COLO829 (cell line): ENCODE results near the gene RARG.

Experiments
- DNase-seq: peaks from one replicate; pipeline ENCODE4 v3.0.0; 2012; ENCODE audit warnings: low spot score

The RARG gene

DNA sequence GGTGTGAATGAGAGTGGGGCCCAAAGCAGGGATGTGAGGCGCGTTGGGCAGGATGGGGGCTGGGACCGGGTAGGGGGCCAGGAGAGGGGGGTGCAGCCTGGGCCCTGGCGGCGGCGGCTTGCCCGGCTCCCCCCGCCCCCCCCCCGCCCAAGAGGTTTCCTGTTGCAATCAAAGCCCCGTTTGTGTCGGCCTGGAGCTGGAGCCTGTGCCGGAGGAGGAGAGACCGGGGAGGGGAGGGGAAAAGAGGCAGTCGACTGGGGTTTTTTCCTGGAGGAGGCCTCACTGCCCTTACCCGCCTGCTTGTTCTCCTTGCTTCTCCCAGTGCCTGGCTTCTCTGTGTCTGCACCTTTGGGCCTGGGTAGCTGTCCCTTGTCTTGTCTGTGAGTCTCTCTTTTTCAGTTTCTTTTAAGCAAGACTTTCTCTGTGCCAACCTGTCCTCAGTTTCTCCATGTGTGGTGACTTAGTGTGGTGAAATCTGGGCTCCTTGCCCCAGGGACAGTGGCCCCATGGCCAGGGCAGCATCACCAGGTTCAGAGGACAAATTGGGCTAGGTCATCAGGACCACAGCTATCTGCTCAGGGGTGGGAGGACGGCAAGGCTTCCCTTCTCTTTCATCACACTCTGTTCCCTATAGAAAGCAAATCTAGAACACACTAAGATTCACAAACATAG is 8.5 kb downstream of the RARG start:
- DNase-seq, result peak; percentile 87

DNA sequence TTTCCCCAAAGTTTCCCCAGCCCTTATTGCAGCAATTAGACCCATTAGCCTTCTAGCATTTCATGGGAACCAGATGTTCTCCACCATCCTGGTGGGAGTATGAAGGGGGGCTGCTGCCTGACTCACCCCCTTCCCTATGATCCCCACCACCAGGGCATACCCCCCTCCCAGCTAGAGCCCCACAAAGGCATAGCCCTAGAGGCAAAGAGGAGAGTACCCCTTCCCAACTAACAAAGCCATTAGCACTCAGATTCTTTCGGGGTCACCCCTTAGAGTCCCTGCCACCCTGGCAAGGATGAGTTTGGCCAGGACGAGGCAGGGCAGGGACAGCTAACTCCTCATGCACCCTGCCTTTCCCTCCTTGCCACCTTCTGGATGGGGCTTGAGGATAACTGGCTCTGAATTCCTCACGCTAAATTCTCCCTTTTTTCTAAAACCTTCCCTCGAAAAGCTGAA is 9.2 kb downstream of the RARG start:
- DNase-seq, result no peak

DNA sequence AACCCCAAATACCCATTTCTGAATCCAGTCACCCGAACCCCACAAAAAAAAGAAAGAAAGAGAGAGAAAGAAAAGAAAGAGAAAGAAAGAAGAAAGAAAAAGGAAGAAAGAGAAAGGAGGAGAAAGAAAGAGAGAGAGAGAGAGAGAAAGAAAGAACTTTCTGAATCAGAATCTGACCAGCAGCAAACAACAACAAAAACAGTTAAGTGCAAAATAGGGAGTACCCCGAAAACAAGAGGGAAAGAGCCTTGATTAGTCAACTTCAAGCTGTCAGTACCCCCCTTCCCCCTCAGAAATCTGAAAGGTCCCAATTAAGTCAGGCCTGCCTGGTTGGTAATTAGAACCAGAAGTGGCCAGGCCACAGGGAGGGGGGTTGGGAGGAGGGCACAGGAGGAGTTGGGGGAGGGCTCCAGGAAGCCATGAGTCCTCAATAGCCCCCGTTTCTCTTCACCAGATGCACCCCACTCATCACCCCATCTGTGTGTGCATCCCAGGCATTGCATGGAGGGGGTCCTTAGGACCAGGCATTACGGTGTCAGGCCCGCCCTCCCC is 9.8 kb downstream of the RARG start:
- no peak for DNase-seq

DNA sequence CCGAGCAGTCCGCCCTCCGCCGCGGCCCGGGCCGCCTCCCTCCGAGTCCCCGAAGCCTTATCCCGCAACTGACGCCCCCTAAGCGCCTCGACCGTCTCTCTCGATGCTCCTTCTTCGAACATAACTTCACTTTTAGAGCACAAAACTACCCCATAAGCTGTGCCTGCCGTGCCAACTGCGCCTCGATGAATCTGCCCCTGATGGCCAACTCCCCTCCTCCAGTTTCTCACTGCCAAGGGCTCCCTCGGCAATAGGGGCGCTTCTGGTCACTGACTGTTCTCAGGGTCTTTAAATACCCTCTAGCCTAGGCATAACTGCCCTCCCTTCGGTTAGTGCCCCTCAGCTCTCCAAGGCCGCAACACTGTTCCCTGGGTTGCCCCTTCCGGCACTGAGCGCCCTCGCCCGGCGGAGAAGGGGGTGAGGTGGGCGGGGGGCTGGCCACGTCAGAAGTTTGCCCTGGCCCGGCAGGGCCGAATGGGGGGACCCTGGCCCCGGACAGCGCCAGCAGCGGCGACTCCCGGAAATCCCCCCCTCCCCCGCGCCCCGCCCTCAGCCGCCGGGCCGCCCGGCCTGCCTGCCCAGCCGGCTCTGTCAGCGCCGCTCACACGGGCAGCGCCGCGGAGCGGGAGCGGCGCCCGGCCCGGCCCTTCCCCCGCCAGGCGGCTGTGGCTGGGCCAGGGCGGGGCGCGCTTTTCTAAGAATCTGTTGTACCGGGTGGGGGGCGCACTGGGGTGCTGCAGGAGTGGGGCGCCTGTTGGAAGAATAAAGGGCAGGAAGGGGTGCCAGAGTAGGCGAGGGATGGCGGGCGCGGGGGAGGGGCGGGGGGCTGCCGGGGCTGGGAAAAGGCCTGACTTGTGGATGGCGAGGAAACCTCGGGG is 10.6 kb downstream of the RARG start:
- no peak for DNase-seq

DNA sequence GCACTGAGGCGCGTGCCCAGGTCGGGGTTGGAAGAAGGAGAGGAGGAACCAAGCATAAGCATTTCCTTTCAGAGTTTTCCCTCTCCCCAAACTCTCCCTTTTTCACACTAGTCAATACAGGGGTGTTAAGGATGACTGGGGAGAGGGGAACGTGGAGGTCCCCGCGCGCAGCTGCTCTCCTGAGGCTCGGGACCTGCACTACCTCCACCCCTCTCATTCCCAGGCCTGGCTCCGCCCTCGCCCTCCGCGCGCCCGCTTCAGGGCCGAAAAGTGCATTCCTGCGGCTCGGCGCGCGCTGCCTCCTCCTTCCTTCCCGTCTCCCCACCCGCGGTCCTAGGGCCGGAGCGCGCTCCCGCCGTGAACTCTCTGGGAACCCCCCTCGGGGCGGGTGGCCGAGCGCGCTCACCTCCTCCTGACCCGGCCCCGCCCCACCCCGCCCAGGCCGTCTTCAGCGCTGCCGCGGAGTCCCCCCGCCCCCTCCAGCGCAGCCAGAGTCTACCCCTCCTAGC is 11.3 kb downstream of the RARG start:
- peak; percentile 95 for DNase-seq

DNA sequence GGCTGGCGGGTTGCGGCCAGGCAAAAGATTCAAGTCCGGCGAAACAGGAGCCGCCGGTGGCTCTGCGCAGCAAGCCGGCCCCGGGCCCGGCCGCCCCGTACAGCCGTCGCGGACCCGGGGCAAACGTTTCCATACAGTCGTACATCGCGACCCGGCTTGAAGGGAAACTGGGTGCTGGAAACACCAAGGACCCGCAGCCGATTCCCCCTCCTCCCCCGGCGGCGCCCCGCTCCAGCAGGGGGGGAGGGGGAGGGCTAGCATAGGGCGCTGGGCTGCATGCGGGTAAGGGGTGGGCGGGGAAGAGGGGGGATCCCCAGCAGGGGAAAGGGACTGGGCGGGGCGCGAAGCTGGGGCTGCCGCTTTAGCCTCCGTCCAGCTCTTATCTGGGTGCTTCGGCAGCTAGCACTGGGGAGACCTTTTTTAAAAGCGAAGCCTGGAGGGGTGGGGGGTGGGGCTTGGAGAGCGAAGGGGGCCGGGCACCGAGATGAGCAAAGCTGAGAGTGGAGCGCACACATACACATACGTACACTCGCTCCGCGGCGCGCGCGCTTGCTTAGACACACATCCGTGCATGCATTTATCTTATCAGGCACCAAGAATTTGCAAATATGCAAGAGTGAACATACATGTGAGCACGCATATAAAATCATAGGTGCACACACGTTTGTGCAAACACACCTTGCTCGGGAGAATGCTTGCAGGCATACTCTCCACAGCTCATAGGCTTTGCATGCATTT is 11.9 kb downstream of the RARG start:
- DNase-seq, result no peak

DNA sequence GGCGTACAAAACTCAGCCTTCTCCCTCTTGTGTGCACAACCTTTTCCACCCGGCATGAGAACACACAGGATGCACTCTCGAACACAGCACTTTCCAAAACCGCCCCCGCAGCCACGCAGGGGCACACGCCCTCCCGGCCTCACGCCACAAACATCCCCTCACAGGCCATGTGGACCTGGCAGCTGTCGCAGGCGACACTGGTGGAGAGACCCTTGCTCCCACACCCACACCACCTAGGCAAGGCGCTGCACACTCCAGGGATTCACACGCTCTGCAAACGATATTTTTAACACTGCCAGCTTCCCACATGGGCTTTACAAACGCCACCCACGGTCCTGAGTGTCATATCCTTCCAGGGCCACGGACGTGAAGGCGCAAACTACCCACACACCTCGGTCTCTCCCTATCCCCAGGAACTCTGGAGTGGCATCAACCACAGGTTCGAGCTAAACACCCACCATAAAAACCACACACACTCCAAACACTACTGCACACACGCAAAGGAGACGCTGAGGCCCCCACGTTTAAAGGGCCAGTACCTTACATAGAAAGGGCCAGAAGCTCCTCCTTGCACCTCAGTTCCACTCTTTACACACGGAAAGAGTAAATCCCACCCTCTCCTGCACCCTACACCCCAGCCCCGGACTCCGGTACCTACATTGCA is 12.6 kb downstream of the RARG start:
- DNase-seq, result no peak

DNA sequence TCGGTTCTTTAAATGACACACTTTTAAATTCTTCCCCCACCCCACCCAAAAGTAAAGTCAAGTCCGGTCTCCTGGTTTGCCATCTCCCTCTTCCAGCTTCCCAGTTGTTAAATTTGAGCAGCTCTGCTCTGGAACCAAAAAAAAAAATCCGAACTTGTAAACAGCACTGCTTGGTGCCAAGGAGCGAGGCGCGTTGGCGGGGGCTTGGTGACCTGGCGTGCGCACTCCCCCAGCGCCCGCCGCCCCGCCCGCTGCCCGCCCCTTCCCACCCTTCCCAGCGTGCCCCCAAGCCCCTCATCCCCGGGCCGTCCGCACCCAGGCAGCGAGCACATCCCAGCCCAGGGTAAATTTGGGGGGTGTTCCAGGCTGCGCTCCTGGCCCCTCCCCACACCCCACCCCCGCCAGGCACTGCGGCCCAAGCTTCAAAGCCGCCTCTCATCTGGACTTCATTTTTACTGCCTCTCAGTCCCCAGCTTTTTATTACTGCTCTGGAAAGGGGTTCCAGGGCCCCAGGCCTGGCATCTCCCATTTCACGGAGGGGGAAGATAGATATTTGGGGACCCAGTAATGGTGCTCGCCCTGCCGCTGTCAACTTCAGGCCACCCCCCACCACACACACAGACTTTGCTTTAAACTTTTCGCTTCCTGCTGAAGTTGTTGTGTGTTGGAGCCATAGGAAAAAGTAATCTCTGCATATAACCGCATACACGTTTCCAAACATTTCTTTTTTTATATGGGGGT is 13.3 kb downstream of the RARG start:
- no peak for DNase-seq

DNA sequence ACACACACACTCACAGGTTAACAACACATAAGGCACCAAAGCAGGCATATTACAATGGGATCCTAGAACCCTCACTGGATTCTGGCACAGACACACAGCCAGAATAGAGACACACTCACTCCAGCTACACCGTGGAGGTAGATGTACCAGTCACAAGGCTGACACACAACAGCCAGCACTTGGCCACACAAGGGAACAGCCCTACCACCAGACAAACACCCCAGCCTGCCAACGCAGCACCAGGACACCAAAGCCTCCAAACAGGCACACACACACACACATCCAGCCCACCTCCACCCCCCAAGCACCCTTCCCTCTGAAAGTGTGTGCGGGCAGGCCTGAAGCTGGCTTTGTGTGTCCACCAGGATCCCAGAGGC is 14.1 kb downstream of the RARG start:
- DNase-seq, result no peak

DNA sequence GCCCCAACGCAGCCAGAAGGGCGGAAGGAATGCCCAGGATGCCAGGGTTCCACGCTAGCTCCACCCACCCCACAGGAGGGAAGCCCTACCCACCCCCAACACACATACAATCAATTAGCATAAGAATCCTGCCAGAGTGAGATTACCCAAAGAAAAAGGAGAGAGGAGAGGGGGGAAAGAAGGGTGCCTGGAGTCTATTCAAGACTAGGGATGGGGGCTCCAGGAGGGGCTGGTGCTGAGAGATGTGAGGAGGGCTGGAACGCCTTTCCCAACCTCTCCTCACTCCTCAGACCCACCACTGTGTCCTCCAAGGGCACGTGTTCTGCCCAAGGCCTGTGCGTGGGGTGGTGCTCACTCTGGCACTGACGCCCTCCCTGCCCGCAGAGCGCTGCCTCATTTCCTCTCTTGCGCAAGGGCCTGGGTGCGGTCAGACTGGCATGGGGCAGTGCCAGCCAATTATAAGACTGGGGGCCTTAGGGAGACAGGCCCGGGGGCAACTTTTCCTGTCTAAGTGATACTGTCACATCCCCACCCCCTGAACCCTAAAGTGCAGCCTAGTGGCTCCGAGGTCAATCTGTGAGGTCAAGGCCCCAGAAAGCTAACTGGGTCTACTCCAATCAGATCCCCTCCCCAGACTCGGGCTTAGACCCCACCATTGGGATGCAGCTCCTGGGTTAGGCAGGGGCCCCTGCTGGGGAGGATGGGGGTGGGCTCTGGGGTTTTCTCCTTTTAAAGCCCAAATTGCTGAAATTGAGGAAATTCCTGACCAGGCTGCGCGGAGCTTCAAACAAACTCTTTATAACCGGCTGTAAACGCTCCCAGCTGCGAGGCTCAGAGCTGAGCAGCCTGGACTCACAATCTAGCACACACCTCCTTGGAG is 14.7 kb downstream of the RARG start:
- no peak for DNase-seq

DNA sequence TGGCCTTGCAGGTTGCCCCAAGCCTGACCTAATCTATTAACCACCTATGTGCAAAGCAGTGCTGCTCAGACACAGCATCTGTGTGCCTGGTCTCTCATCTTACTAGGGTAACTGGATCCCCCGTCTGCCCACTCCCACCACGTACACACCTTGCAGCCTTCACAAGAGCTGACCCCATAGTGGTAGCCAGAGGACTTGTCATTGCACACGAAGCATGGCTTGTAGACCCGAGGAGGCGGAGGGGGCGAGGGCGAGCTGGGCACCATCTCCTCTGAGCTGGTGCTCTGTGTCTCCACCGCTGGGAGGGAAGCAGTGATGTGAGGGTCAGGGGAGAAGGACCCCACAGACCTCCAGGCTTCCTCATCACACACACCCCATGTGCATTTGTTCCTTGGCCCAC is 16.5 kb downstream of the RARG start:
- DNase-seq, result no peak

DNA sequence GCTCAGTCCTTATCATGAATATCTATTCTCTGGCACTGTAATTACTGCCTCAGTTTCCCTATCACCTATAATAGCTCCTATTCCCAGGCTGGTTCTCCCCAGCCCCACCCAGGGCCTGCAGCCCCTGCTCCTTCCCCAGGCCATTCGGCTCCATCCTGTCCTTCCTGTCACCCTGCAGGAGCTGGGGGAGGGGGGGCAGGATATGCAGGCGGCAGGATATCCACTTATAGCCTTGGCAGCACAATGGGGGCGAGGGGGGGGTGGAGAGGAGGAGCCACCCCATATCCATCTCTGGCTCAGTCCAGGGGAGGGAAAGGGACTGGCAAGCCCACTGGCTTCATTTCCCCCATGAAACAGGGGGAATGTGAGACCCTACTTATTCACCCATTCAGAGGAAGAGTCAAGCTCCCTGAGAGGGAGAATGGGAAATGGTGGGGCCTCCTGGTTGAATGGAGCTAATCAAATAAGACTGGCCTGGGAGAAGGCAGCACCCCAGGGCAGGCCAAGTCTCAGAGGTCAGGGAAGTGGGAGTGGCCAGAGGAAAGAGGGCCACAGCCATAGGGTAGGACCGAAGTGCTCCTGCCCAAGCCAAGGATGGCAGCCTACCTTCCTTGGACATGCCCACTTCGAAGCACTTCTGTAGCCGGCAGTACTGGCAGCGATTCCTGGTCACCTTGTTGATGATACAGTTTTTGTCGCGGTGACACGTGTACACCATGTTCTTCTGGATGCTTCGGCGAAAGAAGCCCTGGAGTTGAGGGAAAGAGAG is 17.1 kb downstream of the RARG start:
- no peak for DNase-seq

DNA sequence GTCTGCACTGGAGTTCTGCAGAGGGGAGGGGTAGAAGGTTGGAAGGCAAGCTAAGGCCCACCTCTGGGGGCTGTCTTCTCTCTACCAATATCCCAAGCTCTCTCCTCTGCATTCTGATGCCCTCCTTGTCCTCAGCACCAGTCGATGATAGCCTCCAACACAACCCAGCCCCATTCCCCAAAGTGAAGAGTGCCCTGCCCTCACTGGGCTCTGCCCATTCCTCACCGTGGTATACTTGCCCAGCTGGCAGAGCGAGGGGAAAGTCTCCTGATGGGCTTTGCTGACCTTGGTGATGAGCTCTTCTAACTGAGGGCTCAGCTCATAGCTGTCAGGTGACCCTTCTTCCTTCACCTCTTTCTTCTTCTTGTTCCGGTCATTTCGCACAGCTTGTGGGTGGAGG is 17.8 kb downstream of the RARG start:
- no peak for DNase-seq

DNA sequence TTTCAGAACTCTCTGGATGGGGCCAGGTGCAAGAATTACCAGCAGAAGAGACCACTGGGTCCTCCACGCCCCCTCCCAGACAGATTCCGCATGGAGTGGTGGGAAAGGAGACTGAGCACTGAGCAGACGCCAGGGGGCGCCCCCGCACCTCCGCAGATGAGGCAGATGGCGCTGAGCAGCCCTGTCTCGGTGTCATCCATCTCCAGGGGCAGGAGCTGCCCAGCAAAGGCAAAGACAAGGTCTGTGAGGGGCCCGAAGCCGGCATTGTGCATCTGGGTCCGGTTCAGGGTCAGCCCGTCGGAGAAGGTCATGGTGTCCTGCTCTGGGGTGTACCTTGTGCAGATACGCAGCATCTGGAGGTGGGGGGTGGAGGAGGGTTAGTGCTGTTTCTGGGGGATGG is 18.7 kb downstream of the RARG start:
- DNase-seq, result peak; percentile 88

DNA sequence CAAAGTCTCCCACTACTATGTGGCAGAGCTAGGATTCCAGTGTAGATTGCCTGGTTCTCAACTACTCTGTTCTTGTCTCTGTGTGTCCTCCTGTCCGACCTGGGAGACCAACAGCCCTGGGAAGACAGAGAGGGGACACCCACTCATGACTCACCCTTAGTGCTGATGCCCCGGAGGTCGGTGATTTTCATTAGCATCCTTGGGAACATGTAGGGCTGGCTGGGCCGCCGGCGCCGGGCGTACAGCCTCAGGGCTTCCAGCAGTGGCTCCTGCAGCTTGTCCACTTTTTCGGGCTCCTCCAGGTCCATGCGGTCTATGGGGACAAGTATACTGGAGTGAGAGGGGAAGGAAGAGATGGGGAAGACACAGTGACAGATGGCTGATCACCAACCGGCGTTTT is 19.1 kb downstream of the RARG start:
- DNase-seq, result no peak

DNA sequence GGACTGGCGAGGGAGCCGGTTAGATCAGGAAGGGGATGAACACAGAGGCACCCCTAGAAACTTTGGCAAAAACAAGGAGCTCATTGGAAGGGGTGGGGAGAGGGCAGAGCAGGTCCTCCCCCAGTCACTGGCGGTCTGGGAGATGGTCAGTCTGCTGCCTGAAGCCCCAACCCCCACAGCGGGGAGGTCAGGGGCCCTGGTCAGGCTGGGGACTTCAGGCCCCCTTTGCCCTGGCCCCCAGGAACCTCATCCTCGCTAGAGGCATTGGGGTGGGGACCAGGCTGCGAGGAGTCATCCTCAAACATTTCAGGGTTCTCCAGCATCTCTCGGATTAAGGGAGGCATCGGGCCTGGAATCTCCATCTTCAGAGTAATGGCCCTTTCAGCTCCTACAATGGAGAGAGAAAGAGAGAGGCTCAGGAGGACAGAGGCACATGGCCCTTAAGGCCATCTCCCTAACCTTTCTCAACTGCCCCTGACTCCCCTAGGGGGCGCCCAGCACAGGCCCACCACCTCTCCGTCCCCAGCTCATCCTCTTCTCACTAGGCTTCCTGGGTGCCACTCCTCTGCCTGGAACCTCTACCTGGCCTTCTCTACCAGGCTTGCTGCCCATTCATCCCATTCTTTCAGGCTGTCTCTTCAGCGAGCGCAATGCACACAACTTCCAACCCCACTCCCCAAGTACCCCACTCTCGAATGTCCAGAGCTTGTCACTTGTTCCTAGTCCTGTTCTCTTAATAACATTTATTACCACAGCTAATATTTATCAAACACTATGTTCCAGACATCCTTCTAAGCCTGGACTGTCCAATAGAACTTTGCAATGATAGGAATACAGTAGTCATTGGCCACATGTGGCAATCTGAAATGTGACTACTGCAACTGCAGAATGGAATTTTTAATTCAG is 20.3 kb downstream of the RARG start:
- no peak for DNase-seq

DNA sequence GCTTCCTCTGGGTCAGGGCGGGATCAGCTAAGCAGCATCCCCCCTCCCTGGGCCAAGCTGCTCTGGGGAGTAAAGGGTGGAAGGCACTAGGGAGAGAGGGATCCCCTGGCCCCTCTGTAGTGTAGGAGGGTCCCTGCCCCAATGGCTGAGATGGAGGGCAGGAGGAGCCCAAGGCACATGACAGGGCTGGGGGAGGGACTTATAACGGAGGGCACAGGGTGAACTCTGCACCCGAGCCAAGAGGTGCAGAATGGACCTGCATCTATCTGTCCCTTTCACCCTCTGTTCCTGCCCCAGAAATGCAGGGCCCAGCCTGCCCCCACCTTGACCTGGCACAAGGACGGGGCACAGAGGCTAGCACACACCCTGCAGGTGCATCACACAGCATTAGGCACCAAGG is 21.2 kb downstream of the RARG start:
- DNase-seq, result no peak

DNA sequence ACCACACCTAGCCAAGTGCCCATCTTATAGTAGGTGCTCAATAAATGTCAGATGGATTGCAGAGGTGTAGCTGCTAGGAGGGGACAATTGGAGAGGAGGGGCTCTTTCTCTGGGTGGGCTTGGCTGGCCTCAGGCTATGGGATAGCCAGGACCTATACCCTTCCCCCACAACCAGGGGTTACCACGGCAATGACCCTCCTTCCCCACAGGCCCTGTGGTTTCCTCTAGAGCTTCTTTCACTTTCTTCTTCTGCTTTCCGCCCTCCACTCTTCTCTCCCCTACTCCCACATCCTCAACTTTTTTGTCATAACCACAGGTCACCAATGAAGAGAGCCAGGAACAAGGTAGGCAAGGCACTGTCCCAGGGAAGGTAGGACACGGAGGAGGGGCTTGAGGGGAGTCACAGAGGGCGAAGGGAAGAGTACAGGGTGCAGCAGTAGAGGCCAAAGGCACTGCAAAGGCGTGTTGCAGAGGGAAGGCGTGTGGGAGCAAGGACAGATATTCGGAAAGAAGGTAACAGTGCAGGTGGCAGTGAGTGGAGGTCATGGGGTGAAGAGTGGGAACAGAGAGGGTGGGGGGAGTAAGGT is 23.0 kb downstream of the RARG start:
- no peak for DNase-seq
